Neural crest cell (in vitro differentiated cells): ENCODE data around the gene NFIA. TPM values are rescaled to one million over a fixed set of nuclear protein-coding genes. Genes with fewer than 3 reads are reported as not detected.
A peak's percentile ranks its signal among the peaks of the same experiment; 100 is the strongest.

Experiments used
- DNase-seq: peaks from one replicate; pipeline ENCODE4 v3.0.0; 2021; ENCODE audit warnings: low read depth, mixed read lengths, low spot score
- H3K27ac Mint-ChIP-seq: one replicate; pipeline ENCODE4 v1.8.0; 2021; ENCODE audit warnings: mild to moderate bottlenecking, mixed read lengths; ENCODE audit not compliant: unreplicated experiment
- H3K27me3 Mint-ChIP-seq: 2 replicates; pipeline ENCODE4 v1.8.0; 2021; ENCODE audit warnings: low read depth, mild to moderate bottlenecking, mixed read lengths
- H3K36me3 Mint-ChIP-seq: 2 replicates; pipeline ENCODE4 v1.8.0; 2021; ENCODE audit warnings: low read depth, mild to moderate bottlenecking, mixed read lengths
- H3K4me1 Mint-ChIP-seq: 2 replicates; pipeline ENCODE4 v1.8.0; 2021; ENCODE audit warnings: mixed read lengths
- H3K4me3 Mint-ChIP-seq: one replicate; pipeline ENCODE4 v1.8.0; 2021; ENCODE audit warnings: mild to moderate bottlenecking, mixed read lengths
- H3K9me3 Mint-ChIP-seq: 2 replicates; pipeline ENCODE4 v1.8.0; 2021; ENCODE audit warnings: mixed read lengths
- CTCF ChIP-seq: fragments of 200-600 bp; sonication (generic); conservative IDR thresholded peaks from 2 replicates; pipeline ENCODE4 v1.5.0; 2021; ENCODE audit warnings: antibody characterized with exemption, mild to moderate bottlenecking
- total RNA-seq: library from RNA; stranded (reverse); gene quantifications from 2 replicates; pipeline ENCODE4 v1.2.1, GENCODE V29; 2021

The NFIA gene
- total RNA-seq, 1 donor from 2014 or later = 3.4 TPM

GRCh38 chr1:61084491-61085031 is 2.2 kb downstream of the NFIA start:
- peaks cover 26% of the 10 kb centered on the region for H3K4me1 Mint-ChIP-seq
- no peaks in the 10 kb centered on the region for H3K9me3 Mint-ChIP-seq
- peak overlapping the region; percentile 93 for H3K4me3 Mint-ChIP-seq
- peaks cover 88% of the 10 kb centered on the region for H3K27me3 Mint-ChIP-seq
- no peak overlapping the region for H3K27ac Mint-ChIP-seq
- no peak for TF ChIP-seq CTCF
- DNase-seq = no peak
- H3K36me3 Mint-ChIP-seq = no peaks in the 10 kb centered on the region

GRCh38 chr1:61085206-61085982 is 3.0 kb downstream of the NFIA start:
- peaks cover 87% of the 10 kb centered on the region for H3K27me3 Mint-ChIP-seq
- no peaks in the 10 kb centered on the region for H3K36me3 Mint-ChIP-seq
- peaks cover 18% of the 10 kb centered on the region for H3K4me1 Mint-ChIP-seq
- peak overlapping the region; percentile 93 for H3K4me3 Mint-ChIP-seq
- no peak overlapping the region for H3K27ac Mint-ChIP-seq
- DNase-seq = no peak
- no peaks in the 10 kb centered on the region for H3K9me3 Mint-ChIP-seq
- no peak for TF ChIP-seq CTCF

- no peaks in the 10 kb centered on the region for H3K36me3 Mint-ChIP-seq
- no peaks in the 10 kb centered on the region for H3K9me3 Mint-ChIP-seq
- H3K27me3 Mint-ChIP-seq = peaks cover 87% of the 10 kb centered on the region
- peaks cover 11% of the 10 kb centered on the region for H3K4me1 Mint-ChIP-seq
- H3K27ac Mint-ChIP-seq = no peak overlapping the region
- no peak for DNase-seq
- no peak overlapping the region for H3K4me3 Mint-ChIP-seq
- TF ChIP-seq CTCF = no peak
These were observed 3.8 kb downstream of the NFIA start for GRCh38 chr1:61085983-61086644.

- Mint-ChIP-seq H3K4me3 (peak overlapping the region; percentile 5), H3K9me3 (no peaks in the 10 kb centered on the region), H3K36me3 (no peaks in the 10 kb centered on the region), H3K4me1 (peaks cover 11% of the 10 kb centered on the region), H3K27ac (no peak overlapping the region), H3K27me3 (peaks cover 87% of the 10 kb centered on the region)
- TF ChIP-seq CTCF = no peak
- DNase-seq = no peak
These were observed 5.2 kb downstream of the NFIA start for GRCh38 chr1:61087571-61087970.

GRCh38 chr1:61088163-61088974 is 6.0 kb downstream of the NFIA start:
- peaks cover 11% of the 10 kb centered on the region for H3K4me1 Mint-ChIP-seq
- TF ChIP-seq CTCF = no peak
- H3K27ac Mint-ChIP-seq = no peak overlapping the region
- H3K4me3 Mint-ChIP-seq = no peak overlapping the region
- no peaks in the 10 kb centered on the region for H3K36me3 Mint-ChIP-seq
- no peaks in the 10 kb centered on the region for H3K9me3 Mint-ChIP-seq
- H3K27me3 Mint-ChIP-seq = peaks cover 87% of the 10 kb centered on the region
- DNase-seq = no peak
